ENCODE results near the gene NSD1.

The NSD1 gene

DNA sequence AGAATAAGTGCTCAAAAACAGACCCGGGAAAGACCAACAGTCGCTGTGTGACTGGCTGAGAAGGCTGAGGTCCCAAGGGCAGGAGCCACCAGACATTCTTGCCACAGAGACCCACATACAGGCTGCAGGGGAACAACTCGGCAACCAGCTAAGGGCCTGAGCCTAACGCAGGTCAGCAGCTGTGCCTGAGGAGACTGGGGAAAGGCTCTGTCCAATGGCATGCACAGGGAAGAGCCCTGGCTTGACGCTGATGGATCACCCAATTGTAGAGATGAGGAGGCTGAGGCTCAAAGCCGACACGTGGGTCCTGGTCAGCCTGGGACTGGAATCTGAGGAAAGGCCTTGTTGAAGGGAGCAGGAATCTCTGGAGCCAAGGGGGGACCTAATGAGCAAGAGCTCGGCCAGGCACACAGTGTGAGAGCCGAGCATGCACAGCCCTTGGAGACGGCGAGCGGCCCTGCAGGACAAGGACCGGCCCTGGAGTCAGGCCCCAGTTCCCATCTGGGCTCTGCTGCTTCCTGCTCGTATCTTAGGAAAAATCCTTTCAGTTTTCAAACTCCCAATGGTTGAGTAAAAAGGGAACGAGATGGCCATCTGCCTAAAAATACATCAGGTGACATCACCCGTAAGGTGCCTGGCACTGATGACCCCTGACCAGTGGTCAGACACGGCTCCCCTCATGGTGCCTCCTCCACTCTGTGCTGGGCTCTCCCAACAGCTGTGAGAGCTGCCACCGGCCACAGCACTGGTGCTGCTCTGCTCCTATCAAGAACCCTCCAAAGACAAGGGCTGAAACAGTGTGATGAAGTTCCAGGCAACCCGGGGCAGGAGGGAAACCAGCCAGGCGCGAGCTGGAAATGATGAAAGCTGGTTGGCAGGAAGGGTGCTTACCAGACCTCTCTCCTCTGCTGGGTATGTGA is 201.5 kb downstream of the NSD1 start:
- TF ChIP-seq, protein P1, sequence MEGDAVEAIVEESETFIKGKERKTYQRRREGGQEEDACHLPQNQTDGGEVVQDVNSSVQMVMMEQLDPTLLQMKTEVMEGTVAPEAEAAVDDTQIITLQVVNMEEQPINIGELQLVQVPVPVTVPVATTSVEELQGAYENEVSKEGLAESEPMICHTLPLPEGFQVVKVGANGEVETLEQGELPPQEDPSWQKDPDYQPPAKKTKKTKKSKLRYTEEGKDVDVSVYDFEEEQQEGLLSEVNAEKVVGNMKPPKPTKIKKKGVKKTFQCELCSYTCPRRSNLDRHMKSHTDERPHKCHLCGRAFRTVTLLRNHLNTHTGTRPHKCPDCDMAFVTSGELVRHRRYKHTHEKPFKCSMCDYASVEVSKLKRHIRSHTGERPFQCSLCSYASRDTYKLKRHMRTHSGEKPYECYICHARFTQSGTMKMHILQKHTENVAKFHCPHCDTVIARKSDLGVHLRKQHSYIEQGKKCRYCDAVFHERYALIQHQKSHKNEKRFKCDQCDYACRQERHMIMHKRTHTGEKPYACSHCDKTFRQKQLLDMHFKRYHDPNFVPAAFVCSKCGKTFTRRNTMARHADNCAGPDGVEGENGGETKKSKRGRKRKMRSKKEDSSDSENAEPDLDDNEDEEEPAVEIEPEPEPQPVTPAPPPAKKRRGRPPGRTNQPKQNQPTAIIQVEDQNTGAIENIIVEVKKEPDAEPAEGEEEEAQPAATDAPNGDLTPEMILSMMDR (IDR thresholded peaks at IDR 0.05; ENCODE audit: low read depth, low read length, poor library complexity, severe bottlenecking), result no peak
- no peak for TF ChIP-seq EZH2phosphoT487 (IDR thresholded peaks at IDR 0.05; ENCODE audit: borderline replicate concordance, low read length)
- Histone ChIP-seq H3K4me2 (ENCODE audit: low read length) (no peak overlapping the region), H3K4me3 (ENCODE audit: low read length) (no peak overlapping the region), H3K4me1 (ENCODE audit: control insufficient read depth, low read length) (no peaks in the 10 kb centered on the region), H3K36me3 (ENCODE audit: control insufficient read depth, low read length) (peaks cover 91% of the 10 kb centered on the region), H3F3A (ENCODE audit: control insufficient read depth, insufficient read depth) (no peaks in the 10 kb centered on the region), H4K20me1 (ENCODE audit: control insufficient read depth, insufficient read depth, low read depth, low read length) (no peaks in the 10 kb centered on the region), H3K9me2 (replicated peaks; ENCODE audit: control insufficient read depth, low read length) (no peaks in the 10 kb centered on the region), H3K79me2 (ENCODE audit: control insufficient read depth, low read length) (peaks cover 18% of the 10 kb centered on the region), H3K27me3 (ENCODE audit: control insufficient read depth, low read length) (no peaks in the 10 kb centered on the region), H3K27ac (ENCODE audit: low read depth, low read length) (no peak overlapping the region), H3K9me3 (ENCODE audit: control insufficient read depth, insufficient read depth, low read length) (no peaks in the 10 kb centered on the region)

- Histone ChIP-seq H3K4me1 (ENCODE audit: control insufficient read depth, low read length) (no peaks in the 10 kb centered on the region), H3K9me2 (replicated peaks; ENCODE audit: control insufficient read depth, low read length) (no peaks in the 10 kb centered on the region), H3K79me2 (ENCODE audit: control insufficient read depth, low read length) (peaks cover 22% of the 10 kb centered on the region), H3K27ac (ENCODE audit: low read depth, low read length) (no peak overlapping the region), H3K4me3 (ENCODE audit: low read length) (no peak overlapping the region), H4K20me1 (ENCODE audit: control insufficient read depth, insufficient read depth, low read depth, low read length) (no peaks in the 10 kb centered on the region), H3K36me3 (ENCODE audit: control insufficient read depth, low read length) (peaks cover 87% of the 10 kb centered on the region), H3K4me2 (ENCODE audit: low read length) (no peak overlapping the region), H3K9me3 (ENCODE audit: control insufficient read depth, insufficient read depth, low read length) (no peaks in the 10 kb centered on the region), H3K27me3 (ENCODE audit: control insufficient read depth, low read length) (no peaks in the 10 kb centered on the region), H3F3A (ENCODE audit: control insufficient read depth, insufficient read depth) (no peaks in the 10 kb centered on the region)
- TF ChIP-seq, protein P1 (IDR thresholded peaks at IDR 0.05; ENCODE audit: low read depth, low read length, poor library complexity, severe bottlenecking), result no peak
- TF ChIP-seq EZH2phosphoT487 (IDR thresholded peaks at IDR 0.05; ENCODE audit: borderline replicate concordance, low read length), result no peak
Measured at GRCh38 chr5:177335701-177336065, 202.1 kb downstream of the NSD1 start.

- TF ChIP-seq, protein P1 (IDR thresholded peaks at IDR 0.05; ENCODE audit: low read depth, low read length, poor library complexity, severe bottlenecking), result peak; percentile 83
- TF ChIP-seq EZH2phosphoT487 (IDR thresholded peaks at IDR 0.05; ENCODE audit: borderline replicate concordance, low read length), result no peak
- no peaks in the 10 kb centered on the region for H3K9me3 ChIP-seq (ENCODE audit: control insufficient read depth, insufficient read depth, low read length)
- H3F3A ChIP-seq (ENCODE audit: control insufficient read depth, insufficient read depth), result no peaks in the 10 kb centered on the region
- H3K27ac ChIP-seq (ENCODE audit: low read depth, low read length), result no peak overlapping the region
- no peak overlapping the region for H3K4me2 ChIP-seq (ENCODE audit: low read length)
- no peak overlapping the region for H3K4me3 ChIP-seq (ENCODE audit: low read length)
- peaks cover 22% of the 10 kb centered on the region for H3K79me2 ChIP-seq (ENCODE audit: control insufficient read depth, low read length)
- H4K20me1 ChIP-seq (ENCODE audit: control insufficient read depth, insufficient read depth, low read depth, low read length), result no peaks in the 10 kb centered on the region
- no peaks in the 10 kb centered on the region for H3K4me1 ChIP-seq (ENCODE audit: control insufficient read depth, low read length)
- H3K9me2 ChIP-seq (replicated peaks; ENCODE audit: control insufficient read depth, low read length), result no peaks in the 10 kb centered on the region
- no peaks in the 10 kb centered on the region for H3K27me3 ChIP-seq (ENCODE audit: control insufficient read depth, low read length)
- peaks cover 85% of the 10 kb centered on the region for H3K36me3 ChIP-seq (ENCODE audit: control insufficient read depth, low read length)
Measured at GRCh38 chr5:177336112-177336511, 202.5 kb downstream of the NSD1 start.

Data from DOHH2 (cell line).